SU-DHL-6 (cell line): ENCODE data around the gene PLPP7.
"Not testable (repeated sequence)": the region's sequence is repeated elsewhere in the genome, so short reads cannot be mapped to it uniquely, and the experiment has no call there.

ENCODE experiments used
- H2AFZ ChIP-seq: fragments of 200-600 bp; sonication (generic); 2 replicates; pipeline ENCODE4 v1.6.1; 2014; ENCODE audit warnings: low read depth, mild to moderate bottlenecking, moderate library complexity, mixed read lengths, antibody characterized with exemption, low read length; ENCODE audit not compliant: severe bottlenecking
- H3F3A ChIP-seq: fragments of 200-600 bp; shearing (Covaris generic); 2 replicates; pipeline ENCODE4 v1.6.0; 2016; ENCODE audit warnings: antibody characterized with exemption, mild to moderate bottlenecking; ENCODE audit not compliant: insufficient read depth
- H3K27ac ChIP-seq: fragments of 200-600 bp; sonication (generic); 2 replicates; pipeline ENCODE4 v1.5.1; 2016; ENCODE audit warnings: low read depth, mild to moderate bottlenecking, low read length, moderate library complexity, mixed read lengths
- H3K27me3 ChIP-seq: fragments of 200-600 bp; sonication (generic), shearing (Covaris generic); 2 replicates; pipeline ENCODE4 v1.6.0; 2014; ENCODE audit warnings: mild to moderate bottlenecking, low read length
- H3K36me3 ChIP-seq: fragments of 200-600 bp; sonication (generic); 2 replicates; pipeline ENCODE4 v1.6.1; 2014; ENCODE audit warnings: mild to moderate bottlenecking, low read length, mixed read lengths
- H3K4me2 ChIP-seq: fragments of 300-600, 200-600 bp; shearing (Covaris generic), sonication (generic); 2 replicates; pipeline ENCODE4 v1.6.0; 2014; ENCODE audit warnings: low read length, low read depth, mild to moderate bottlenecking; ENCODE audit not compliant: poor library complexity, severe bottlenecking
- H3K4me3 ChIP-seq: fragments of 200-600 bp; sonication (generic); 2 replicates; pipeline ENCODE4 v1.5.1; 2014; ENCODE audit warnings: antibody characterized with exemption, low read length, mild to moderate bottlenecking, mixed read lengths; ENCODE audit not compliant: insufficient read depth, poor library complexity, severe bottlenecking
- H3K79me2 ChIP-seq: fragments of 200-600 bp; sonication (generic); 2 replicates; pipeline ENCODE4 v1.6.1; 2014; ENCODE audit warnings: mild to moderate bottlenecking, low read length, moderate library complexity; ENCODE audit not compliant: insufficient read depth
- H3K9ac ChIP-seq: fragments of 200-600 bp; sonication (generic); 2 replicates; pipeline ENCODE4 v1.7.0; 2014; ENCODE audit warnings: mild to moderate bottlenecking, low read length
- H3K9me2 ChIP-seq: fragments of 200-600 bp; sonication (generic); replicated peaks from 2 replicates; pipeline ENCODE4 v1.6.1; 2014; ENCODE audit warnings: low read length; ENCODE audit not compliant: insufficient read depth
- H3K9me3 ChIP-seq: fragments of 200-600 bp; sonication (generic); 2 replicates; pipeline ENCODE4 v1.6.1; 2014; ENCODE audit warnings: low read length, mixed read lengths; ENCODE audit not compliant: insufficient read depth
- H4K20me1 ChIP-seq: fragments of 200-600 bp; sonication (generic); 2 replicates; pipeline ENCODE4 v1.6.1; 2014; ENCODE audit warnings: low read depth, mild to moderate bottlenecking, antibody characterized with exemption, low read length, moderate library complexity, mixed read lengths
- CTCF ChIP-seq: fragments of 200-600 bp; sonication (generic); IDR thresholded peaks from one replicate; pipeline ENCODE4 v1.5.1; 2017; ENCODE audit warnings: antibody characterized with exemption, mild to moderate bottlenecking, low read length, moderate library complexity; ENCODE audit not compliant: insufficient read depth, poor library complexity, severe bottlenecking
- EZH2phosphoT487 ChIP-seq: fragments of 200-600 bp; sonication (generic), shearing (Covaris generic); conservative IDR thresholded peaks from 2 replicates; pipeline ENCODE4 v1.6.1; 2018; ENCODE audit warnings: mild to moderate bottlenecking, antibody characterized with exemption, low read length, moderate library complexity, mixed read lengths

PLPP7 gene

GRCh38 chr9:131349881-131350563, 60.5 kb downstream of the PLPP7 start:
- Histone ChIP-seq H3K27ac (no peak overlapping the region), H3K9ac (no peak overlapping the region), H3K9me2 (no peaks in the 10 kb centered on the region), H3F3A (no peaks in the 10 kb centered on the region), H2AFZ (peak overlapping the region; percentile 98), H4K20me1 (no peaks in the 10 kb centered on the region), H3K4me2 (peak overlapping the region; percentile 25), H3K36me3 (no peaks in the 10 kb centered on the region), H3K4me3 (no peak overlapping the region), H3K79me2 (no peaks in the 10 kb centered on the region), H3K9me3 (no peaks in the 10 kb centered on the region), H3K27me3 (no peaks in the 10 kb centered on the region)
- TF ChIP-seq CTCF, result peak; percentile 75
- TF ChIP-seq EZH2phosphoT487, result no peak

GRCh38 chr9:131356479-131356878, 67.0 kb downstream of the PLPP7 start:
- H3K9ac ChIP-seq, result not testable (repeated sequence)

GRCh38 chr9:131358556-131358955, 69.0 kb downstream of the PLPP7 start:
- no peaks in the 10 kb centered on the region for H3K9me3 ChIP-seq
- H3K9ac ChIP-seq, result no peak overlapping the region
- no peaks in the 10 kb centered on the region for H3F3A ChIP-seq
- no peaks in the 10 kb centered on the region for H3K9me2 ChIP-seq
- no peak overlapping the region for H3K4me2 ChIP-seq
- no peaks in the 10 kb centered on the region for H3K79me2 ChIP-seq
- H3K27ac ChIP-seq, result no peak overlapping the region
- H3K36me3 ChIP-seq, result no peaks in the 10 kb centered on the region
- no peaks in the 10 kb centered on the region for H3K27me3 ChIP-seq
- no peak overlapping the region for H3K4me3 ChIP-seq
- TF ChIP-seq CTCF (no peak), EZH2phosphoT487 (no peak)
- no peak overlapping the region for H2AFZ ChIP-seq
- no peaks in the 10 kb centered on the region for H4K20me1 ChIP-seq

More at GRCh38 chr9:131356479-131356878, 67.0 kb downstream of the PLPP7 start:
- not testable (repeated sequence) for H3K79me2 ChIP-seq, H3K36me3 ChIP-seq, H3F3A ChIP-seq, H3K9me2 ChIP-seq, H3K9me3 ChIP-seq, H3K4me2 ChIP-seq, H3K27me3 ChIP-seq, H4K20me1 ChIP-seq, H3K4me3 ChIP-seq, H3K27ac ChIP-seq, H2AFZ ChIP-seq
